Fibroblast of skin of back (primary cell): ENCODE measurements around the gene KCNG2.

ENCODE experiments used
- DNase-seq: peaks from one replicate; pipeline ENCODE4 v3.0.0-alpha.2; 2013

Gene KCNG2

GRCh38 chr18:79823120-79823519 lies 25.4 kb downstream of the KCNG2 start:
- DNase-seq: no peak

- DNase-seq: no peak
Observed at GRCh38 chr18:79825913-79826312, 28.2 kb downstream of the KCNG2 start.

- DNase-seq: no peak
Observed at GRCh38 chr18:79826966-79827365, 29.2 kb downstream of the KCNG2 start.

GRCh38 chr18:79828258-79828657 lies 30.5 kb downstream of the KCNG2 start:
- no peak for DNase-seq

- no peak for DNase-seq
Observed at GRCh38 chr18:79829136-79829854, 31.6 kb downstream of the KCNG2 start.

GRCh38 chr18:79832169-79832568 lies 34.4 kb downstream of the KCNG2 start:
- no peak for DNase-seq

GRCh38 chr18:79834834-79835233 lies 37.1 kb downstream of the KCNG2 start:
- DNase-seq: no peak

GRCh38 chr18:79841936-79842335 lies 44.2 kb downstream of the KCNG2 start:
- DNase-seq: no peak

GRCh38 chr18:79844999-79845563 lies 47.3 kb downstream of the KCNG2 start:
- no peak for DNase-seq

GRCh38 chr18:79846936-79847557 lies 49.3 kb downstream of the KCNG2 start:
- DNase-seq: no peak

- DNase-seq: no peak
Observed at GRCh38 chr18:79847606-79848293, 50.0 kb downstream of the KCNG2 start.

- DNase-seq: no peak
Observed at GRCh38 chr18:79848294-79848578, 50.5 kb downstream of the KCNG2 start.

GRCh38 chr18:79848579-79849327 lies 51.0 kb downstream of the KCNG2 start:
- no peak for DNase-seq

- no peak for DNase-seq
Observed at GRCh38 chr18:79849328-79850207, 51.8 kb downstream of the KCNG2 start.

GRCh38 chr18:79850731-79851130 lies 53.0 kb downstream of the KCNG2 start:
- DNase-seq: no peak

GRCh38 chr18:79851489-79851888 lies 53.8 kb downstream of the KCNG2 start:
- no peak for DNase-seq

GRCh38 chr18:79851950-79852349 lies 54.2 kb downstream of the KCNG2 start:
- no peak for DNase-seq

- no peak for DNase-seq
Observed at GRCh38 chr18:79852561-79853302, 55.0 kb downstream of the KCNG2 start.

GRCh38 chr18:79853303-79853992 lies 55.7 kb downstream of the KCNG2 start:
- DNase-seq: no peak

- DNase-seq: no peak
Observed at GRCh38 chr18:79853993-79854364, 56.2 kb downstream of the KCNG2 start.
